Measurements from ENCODE around the gene FBXO15.
A peak's percentile ranks its signal among the peaks of the same experiment; 100 is the strongest.

FBXO15 gene

DNA sequence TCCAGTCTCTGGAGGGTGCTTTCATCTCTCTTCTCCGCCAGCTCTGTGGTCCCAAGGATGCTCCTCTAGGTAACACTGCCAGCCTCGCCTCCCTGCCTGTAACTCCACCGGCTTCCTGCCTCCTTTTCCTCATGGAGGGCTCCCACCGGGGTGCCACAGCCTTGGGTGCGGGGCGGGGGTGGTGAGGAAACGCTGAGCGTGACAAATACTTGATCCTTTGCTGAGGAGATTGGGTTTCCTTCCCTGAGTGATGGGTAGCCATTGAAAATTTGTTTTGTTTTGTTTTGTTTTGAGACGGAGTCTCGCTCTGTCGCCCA lies 25.8 kb upstream of the FBXO15 start:
- ATAC-seq (replicated peaks): no peak
- no peak for DNase-seq
- no peak overlapping the region for H3K4me3 Mint-ChIP-seq
- peaks cover 71 to 84% of the 10 kb centered on the region in 2 donors for H3K27me3 Mint-ChIP-seq
- peaks cover 8 to 10% of the 10 kb centered on the region in 2 donors for H3K4me1 Mint-ChIP-seq (ENCODE audit: low read depth in 2 of 2)
- H3K9me3 Mint-ChIP-seq: no peaks in the 10 kb centered on the region
- H3K36me3 Mint-ChIP-seq (ENCODE audit: insufficient read depth): no peaks in the 10 kb centered on the region
- H3K27ac Mint-ChIP-seq: no peak overlapping the region

- H3K4me3 Mint-ChIP-seq: peak overlapping the region; percentile 55 to 69
Observed at GRCh38 chr18:74172697-74173433, 25.2 kb upstream of the FBXO15 start.

DNA sequence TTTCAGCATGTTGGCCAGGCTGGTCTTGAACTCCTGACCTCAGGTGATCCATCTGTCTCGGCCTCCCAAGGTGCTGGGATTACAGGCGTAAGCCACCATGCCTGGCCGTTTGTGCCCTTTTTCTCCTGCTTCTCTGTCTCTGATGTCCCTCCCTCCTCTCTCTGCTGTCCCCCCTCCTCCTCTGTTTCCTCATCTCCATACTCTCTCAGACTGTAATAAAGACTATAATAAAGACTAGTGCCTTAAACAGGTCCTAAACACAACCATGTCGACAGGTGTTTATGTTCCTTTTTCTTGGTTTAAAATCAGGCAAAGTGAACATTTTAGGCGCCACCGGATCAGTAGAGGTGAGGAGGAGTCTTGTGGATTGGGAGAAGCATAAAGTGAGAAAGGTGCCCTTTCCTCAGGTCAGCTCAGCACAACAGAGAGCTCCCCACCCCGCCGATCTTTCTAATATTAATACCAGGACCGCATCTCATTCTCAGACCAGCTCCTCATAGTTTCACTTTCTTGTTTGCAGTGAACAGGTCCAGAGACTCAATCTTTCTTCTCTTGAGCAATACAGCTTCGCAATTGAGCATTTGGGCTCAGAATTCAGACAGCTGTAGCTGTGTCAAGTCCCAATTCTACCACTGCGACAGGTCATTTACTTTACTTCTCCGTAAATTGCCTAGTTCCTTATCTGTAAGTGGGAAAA lies 24.4 kb upstream of the FBXO15 start:
- Mint-ChIP-seq H3K27ac (peak overlapping the region in 1 of 2 donors; percentile 68), H3K9me3 (no peaks in the 10 kb centered on the region), H3K27me3 (peaks cover 71 to 76% of the 10 kb centered on the region in 2 donors), H3K4me1 (ENCODE audit: low read depth in 2 of 2) (peaks cover 8 to 10% of the 10 kb centered on the region in 2 donors), H3K36me3 (ENCODE audit: insufficient read depth) (no peaks in the 10 kb centered on the region), H3K4me3 (peak overlapping the region; percentile 55 to 69)
- no peak for DNase-seq
- ATAC-seq (replicated peaks): peak; percentile 32

More at GRCh38 chr18:74172697-74173433, 25.2 kb upstream of the FBXO15 start:
- H3K27me3 Mint-ChIP-seq: peaks cover 71 to 79% of the 10 kb centered on the region in 2 donors
- no peak overlapping the region for H3K27ac Mint-ChIP-seq
- H3K9me3 Mint-ChIP-seq: no peaks in the 10 kb centered on the region
- H3K4me1 Mint-ChIP-seq (ENCODE audit: low read depth in 2 of 2): peaks cover 8 to 10% of the 10 kb centered on the region in 2 donors
- DNase-seq (no peak), ATAC-seq (replicated peaks) (no peak)
- H3K36me3 Mint-ChIP-seq (ENCODE audit: insufficient read depth): no peaks in the 10 kb centered on the region

DNA sequence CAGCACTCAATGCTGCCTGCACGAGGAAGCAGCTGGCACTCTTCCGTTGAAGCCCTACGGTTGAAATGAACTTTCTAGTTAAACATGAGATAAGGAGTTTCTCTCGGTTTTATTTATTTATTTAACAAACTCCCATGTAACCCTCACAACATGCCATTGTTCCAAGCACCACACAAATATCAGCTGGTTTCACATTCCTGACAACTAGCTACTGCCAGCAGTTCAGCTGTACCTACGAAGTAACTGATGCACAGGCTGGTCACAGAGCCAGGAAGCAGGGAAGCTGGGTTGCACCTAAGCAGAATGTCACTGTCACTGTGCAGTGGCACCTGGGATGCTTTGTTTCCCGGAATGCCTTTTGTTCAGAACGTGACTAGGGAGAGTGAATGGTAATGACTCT lies 18.8 kb upstream of the FBXO15 start:
- H3K4me1 Mint-ChIP-seq (ENCODE audit: low read depth in 2 of 2): no peaks in the 10 kb centered on the region
- no peak overlapping the region for H3K4me3 Mint-ChIP-seq
- no peaks in the 10 kb centered on the region for H3K36me3 Mint-ChIP-seq (ENCODE audit: insufficient read depth)
- ATAC-seq (replicated peaks) (no peak), DNase-seq (no peak)
- H3K27me3 Mint-ChIP-seq: peaks cover 20 to 21% of the 10 kb centered on the region in 2 donors
- no peak overlapping the region for H3K27ac Mint-ChIP-seq
- no peaks in the 10 kb centered on the region for H3K9me3 Mint-ChIP-seq

GRCh38 chr18:74163019-74163660 lies 15.5 kb upstream of the FBXO15 start:
- Mint-ChIP-seq H3K4me3 (no peak overlapping the region), H3K36me3 (ENCODE audit: insufficient read depth) (peaks cover 22% of the 10 kb centered on the region), H3K27ac (no peak overlapping the region), H3K9me3 (no peaks in the 10 kb centered on the region), H3K4me1 (ENCODE audit: low read depth in 2 of 2) (no peaks in the 10 kb centered on the region), H3K27me3 (no peaks in the 10 kb centered on the region)
- DNase-seq (no peak), ATAC-seq (replicated peaks) (no peak)

DNA sequence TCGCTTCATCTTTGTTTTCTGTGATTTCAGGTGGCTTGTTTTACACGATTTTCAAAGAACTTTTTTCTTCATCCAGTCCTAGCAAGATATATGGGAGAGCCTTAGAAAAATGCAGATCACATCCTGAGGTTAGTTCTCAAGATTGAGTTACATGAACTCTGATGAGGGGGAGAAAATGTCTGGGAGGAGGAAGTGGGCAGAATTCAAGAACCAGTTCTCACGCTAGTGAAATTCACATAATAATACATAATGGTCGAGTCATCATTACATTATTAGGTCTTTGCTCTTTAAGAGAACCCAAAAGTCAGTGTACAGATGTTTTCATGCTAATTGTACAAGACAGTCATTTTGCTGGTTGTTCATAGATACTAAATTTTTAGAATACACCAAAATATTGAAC lies 7.6 kb upstream of the FBXO15 start:
- ATAC-seq (replicated peaks) (no peak), DNase-seq (no peak)
- H3K27ac Mint-ChIP-seq: no peak overlapping the region
- no peak overlapping the region for H3K4me3 Mint-ChIP-seq
- no peaks in the 10 kb centered on the region for H3K9me3 Mint-ChIP-seq
- H3K4me1 Mint-ChIP-seq (ENCODE audit: low read depth in 2 of 2): peaks cover 7 to 9% of the 10 kb centered on the region in 2 donors
- no peaks in the 10 kb centered on the region for H3K27me3 Mint-ChIP-seq
- H3K36me3 Mint-ChIP-seq (ENCODE audit: insufficient read depth): peaks cover 47% of the 10 kb centered on the region

DNA sequence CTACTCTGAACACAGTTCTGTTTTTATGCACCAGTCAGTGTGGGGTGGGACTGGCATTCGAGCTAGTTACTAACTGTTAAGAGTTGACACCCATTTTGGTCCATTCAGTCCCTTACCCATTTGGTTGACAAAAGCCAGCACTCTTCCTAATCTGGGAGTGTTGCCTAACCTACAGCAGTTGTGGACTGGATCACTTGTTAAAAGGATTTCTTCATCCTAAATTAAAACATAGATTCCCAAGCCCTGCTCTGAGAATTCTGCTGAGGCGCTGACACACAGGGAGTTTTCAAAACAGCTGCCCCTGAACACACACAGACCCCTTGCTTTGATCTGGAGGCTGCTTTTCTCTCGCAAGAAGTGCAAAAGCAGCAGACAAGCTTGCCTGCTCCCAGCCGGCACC lies 7.1 kb upstream of the FBXO15 start:
- DNase-seq (no peak), ATAC-seq (replicated peaks) (no peak)
- H3K36me3 Mint-ChIP-seq (ENCODE audit: insufficient read depth): peaks cover 41% of the 10 kb centered on the region
- H3K4me1 Mint-ChIP-seq (ENCODE audit: low read depth in 2 of 2): peaks cover 11 to 12% of the 10 kb centered on the region in 2 donors
- H3K27me3 Mint-ChIP-seq: no peaks in the 10 kb centered on the region
- no peaks in the 10 kb centered on the region for H3K9me3 Mint-ChIP-seq
- no peak overlapping the region for H3K27ac Mint-ChIP-seq
- H3K4me3 Mint-ChIP-seq: no peak overlapping the region

DNA sequence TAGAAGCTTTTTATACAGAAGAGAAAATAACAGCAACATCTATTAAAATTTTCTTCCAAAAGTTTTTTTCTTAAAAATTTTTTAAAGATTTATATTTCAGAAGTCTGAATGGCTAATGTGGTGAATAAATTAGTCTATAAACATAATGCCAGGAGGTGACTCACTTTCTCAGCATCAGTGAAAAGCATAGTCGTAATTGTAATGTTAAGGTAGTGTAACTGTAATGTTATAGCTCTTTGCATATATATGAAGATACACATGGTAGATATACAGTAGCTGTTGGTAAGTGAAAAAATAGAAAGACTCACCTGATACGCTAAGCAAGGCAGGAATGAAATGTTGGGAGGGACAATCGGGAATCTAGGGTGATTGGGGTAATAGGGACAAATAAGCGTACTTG lies 6.2 kb upstream of the FBXO15 start:
- H3K36me3 Mint-ChIP-seq (ENCODE audit: insufficient read depth): peaks cover 36% of the 10 kb centered on the region

GRCh38 chr18:74153377-74153776 lies 5.7 kb upstream of the FBXO15 start:
- no peak for DNase-seq
- Mint-ChIP-seq H3K27me3 (no peaks in the 10 kb centered on the region), H3K9me3 (no peaks in the 10 kb centered on the region), H3K36me3 (ENCODE audit: insufficient read depth) (peaks cover 33% of the 10 kb centered on the region), H3K4me1 (ENCODE audit: low read depth in 2 of 2) (peaks cover 21% of the 10 kb centered on the region in 2 donors), H3K27ac (no peak overlapping the region), H3K4me3 (no peak overlapping the region)
- ATAC-seq (replicated peaks): no peak

More for the DNA sequence above, 6.2 kb upstream of the FBXO15 start:
- ATAC-seq (replicated peaks) (no peak), DNase-seq (no peak)
- Mint-ChIP-seq H3K4me3 (no peak overlapping the region), H3K4me1 (ENCODE audit: low read depth in 2 of 2) (peaks cover 17 to 19% of the 10 kb centered on the region in 2 donors), H3K27me3 (no peaks in the 10 kb centered on the region), H3K27ac (no peak overlapping the region), H3K9me3 (no peaks in the 10 kb centered on the region)

GRCh38 chr18:74152857-74153256 lies 5.2 kb upstream of the FBXO15 start:
- H3K27me3 Mint-ChIP-seq: no peaks in the 10 kb centered on the region
- H3K9me3 Mint-ChIP-seq: no peaks in the 10 kb centered on the region
- H3K27ac Mint-ChIP-seq: peak overlapping the region in 1 of 2 donors; percentile 4
- H3K4me3 Mint-ChIP-seq: no peak overlapping the region
- DNase-seq (no peak), ATAC-seq (replicated peaks) (no peak)
- H3K36me3 Mint-ChIP-seq (ENCODE audit: insufficient read depth): peaks cover 33% of the 10 kb centered on the region
- peaks cover 22 to 27% of the 10 kb centered on the region in 2 donors for H3K4me1 Mint-ChIP-seq (ENCODE audit: low read depth in 2 of 2)

DNA sequence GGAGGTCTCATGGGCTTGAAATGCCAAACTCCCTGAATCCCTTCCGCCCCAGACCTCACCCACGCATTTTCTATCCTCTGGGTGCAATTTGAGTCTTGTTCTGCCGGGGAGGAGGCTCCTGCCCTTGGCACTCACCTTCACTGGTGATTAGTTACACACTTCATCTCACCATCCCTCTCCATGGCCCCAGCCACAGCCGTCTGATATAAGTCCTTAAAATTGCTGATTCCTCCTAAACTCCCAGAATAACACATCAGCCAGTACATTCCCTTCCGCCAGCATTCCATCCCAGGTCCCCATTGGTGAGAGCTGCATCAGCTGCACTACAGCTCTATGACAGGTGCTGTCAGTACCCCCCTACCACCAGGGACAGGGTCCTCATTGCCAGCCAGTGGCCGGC lies 4.6 kb upstream of the FBXO15 start:
- Mint-ChIP-seq H3K9me3 (no peaks in the 10 kb centered on the region), H3K4me1 (ENCODE audit: low read depth in 2 of 2) (peaks cover 25 to 29% of the 10 kb centered on the region in 2 donors), H3K27me3 (no peaks in the 10 kb centered on the region), H3K4me3 (no peak overlapping the region), H3K36me3 (ENCODE audit: insufficient read depth) (peaks cover 33% of the 10 kb centered on the region), H3K27ac (no peak overlapping the region)
- DNase-seq: no peak
- ATAC-seq (replicated peaks): no peak

- DNase-seq (no peak), ATAC-seq (replicated peaks) (no peak)
- Mint-ChIP-seq H3K36me3 (ENCODE audit: insufficient read depth) (peaks cover 21% of the 10 kb centered on the region), H3K27me3 (no peaks in the 10 kb centered on the region), H3K4me3 (peak overlapping the region; percentile 85 to 97), H3K4me1 (ENCODE audit: low read depth in 2 of 2) (peaks cover 28 to 35% of the 10 kb centered on the region in 2 donors), H3K27ac (peak overlapping the region in 1 of 2 donors; percentile 98), H3K9me3 (no peaks in the 10 kb centered on the region)
Observed at GRCh38 chr18:74149878-74150277, 2.2 kb upstream of the FBXO15 start.

- Mint-ChIP-seq H3K4me3 (peak overlapping the region; percentile 85 to 97), H3K27me3 (peaks cover 0 to 5% of the 10 kb centered on the region in 2 donors), H3K4me1 (ENCODE audit: low read depth in 2 of 2) (peaks cover 28 to 35% of the 10 kb centered on the region in 2 donors), H3K9me3 (no peaks in the 10 kb centered on the region), H3K27ac (peak overlapping the region; percentile 98 to 99), H3K36me3 (ENCODE audit: insufficient read depth) (peaks cover 19% of the 10 kb centered on the region)
- ATAC-seq (replicated peaks) (no peak), DNase-seq (no peak)
Observed at GRCh38 chr18:74148543-74149070, 973 bp upstream of the FBXO15 start.
